CD4-positive, alpha-beta T cell (primary cell): ENCODE results near the gene RPTOR. TPM values are rescaled to one million over a fixed set of nuclear protein-coding genes. Genes with fewer than 3 reads are reported as not detected.

Experiments
- ATAC-seq: fragments of 200-7000 bp; cut with Tn5 transposase; one replicate; pipeline ENCODE4 v1.10.0; 2022; ENCODE audit warnings: mild to moderate bottlenecking; ENCODE audit not compliant: poor library complexity
- CTCF ChIA-PET: fragments of 350-600 bp; sonication (Branson Sonifier 250); formaldehyde crosslinking; loops from one replicate; lab custom pipeline; 2021; ENCODE audit warnings: antibody characterized with exemption, inconsistent platforms; lab: Charles Lee
- POLR2A ChIA-PET: fragments of 350-600 bp; sonication (Branson Sonifier 250); formaldehyde crosslinking; loops from one replicate; lab custom pipeline; 2021; ENCODE audit warnings: antibody characterized with exemption, inconsistent platforms; lab: Charles Lee
- DNase-seq, 14 experiments: peaks; one replicate each; pipeline ENCODE4 v3.0.0-alpha.2; 2013 to 2020; ENCODE audit warnings: mixed read lengths in 2 of 14
- H3K27ac ChIP-seq, 2 donors: one replicate each; pipeline versions ENCODE4 v1.5.1 to v1.7.0; 2013; ENCODE audit warnings: low read length in 2 of 2, low read depth in 1 of 2, mild to moderate bottlenecking in 1 of 2
- H3K27me3 ChIP-seq, 2 experiments: 1 replicate in 1 of 2; 2 replicates in 1 of 2; pipeline versions ENCODE4 v1.6.1 to v1.7.0; 2013; ENCODE audit warnings: low read length in 2 of 2, control low read depth in 1 of 2, mild to moderate bottlenecking in 1 of 2, moderate library complexity in 1 of 2; ENCODE audit not compliant: insufficient read depth in 2 of 2, control insufficient read depth in 1 of 2
- H3K36me3 ChIP-seq: one replicate; pipeline ENCODE4 v1.6.1; 2013; ENCODE audit warnings: low read length, control low read depth; ENCODE audit not compliant: insufficient read depth
- H3K4me1 ChIP-seq: one replicate; pipeline ENCODE4 v1.6.1; 2013; ENCODE audit warnings: low read length, control low read depth; ENCODE audit not compliant: insufficient read depth
- H3K4me3 ChIP-seq: one replicate; pipeline ENCODE4 v1.5.1; 2013; ENCODE audit warnings: mild to moderate bottlenecking, low read length, moderate library complexity
- H3K9me3 ChIP-seq, 2 experiments: 1 replicate in 1 of 2; 2 replicates in 1 of 2; pipeline versions ENCODE4 v1.6.1 to v1.7.0; 2013; ENCODE audit warnings: low read length in 2 of 2, mild to moderate bottlenecking in 2 of 2, control low read depth in 1 of 2, moderate library complexity in 1 of 2; ENCODE audit not compliant: control insufficient read depth in 1 of 2, insufficient read depth in 1 of 2
- H3K27ac Mint-ChIP-seq: one replicate; pipeline ENCODE4 v1.8.0; 2020; ENCODE audit warnings: mixed read lengths
- H3K27me3 Mint-ChIP-seq: one replicate; pipeline ENCODE4 v1.8.0; 2021; ENCODE audit warnings: mixed read lengths
- H3K36me3 Mint-ChIP-seq: one replicate; pipeline ENCODE4 v1.8.0; 2021; ENCODE audit warnings: low read depth, mixed read lengths
- H3K4me1 Mint-ChIP-seq: one replicate; pipeline ENCODE4 v1.8.0; 2021; ENCODE audit warnings: low read depth, mixed read lengths
- H3K4me3 Mint-ChIP-seq: one replicate; pipeline ENCODE4 v1.8.0; 2020; ENCODE audit warnings: mild to moderate bottlenecking, mixed read lengths
- H3K9me3 Mint-ChIP-seq: one replicate; pipeline ENCODE4 v1.8.0; 2020; ENCODE audit warnings: mixed read lengths
- intact Hi-C, 2 experiments: fragments of 100-400 bp; cut with DNase I in 1 of 2; cut with micrococcal nuclease in 1 of 2; formaldehyde crosslinking; loops; one replicate each; pipeline versions ENCODE4 v1.15.1 to v1.9.0; 2023 to 2025; cut with DNase I, micrococcal nuclease
- total RNA-seq, 174 experiments: library from RNA in 2 of 174; stranded (reverse) in 2 of 174; gene quantifications; one replicate each; pipeline ENCODE4 v1.2.3 and lab custom pipeline; 2021 to 2026
- TF ChIP-seq, protein P1 (sequence below): fragments of 200-600 bp; IDR thresholded peaks from one replicate; pipeline ENCODE4 v1.8.0; 2022; ENCODE audit warnings: antibody characterized with exemption, mild to moderate bottlenecking

Gene RPTOR
- total RNA-seq, 2 experiments from 2014 or later, result 45.0 to 47.1 TPM

DNA sequence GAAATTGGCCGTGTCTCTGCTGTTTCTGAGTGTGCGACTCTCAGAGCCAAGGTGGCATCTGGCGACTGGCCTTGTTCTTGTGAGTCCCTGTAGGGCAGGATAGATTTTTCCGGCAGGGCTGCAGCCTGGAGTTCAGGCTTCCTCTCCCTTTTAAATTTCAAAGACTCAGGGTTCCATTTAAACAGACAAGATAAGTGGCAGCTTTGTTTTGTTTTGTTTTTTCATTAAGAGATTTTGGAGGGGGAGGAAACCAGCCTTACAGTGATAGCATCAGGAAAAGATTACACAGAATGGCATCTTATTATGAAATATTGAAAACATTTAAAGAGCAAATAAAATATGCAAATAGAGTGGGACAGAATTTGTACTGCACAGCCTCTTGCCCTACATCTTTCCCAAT, 151.3 kb downstream of the RPTOR start:
- TF ChIP-seq, protein P1, sequence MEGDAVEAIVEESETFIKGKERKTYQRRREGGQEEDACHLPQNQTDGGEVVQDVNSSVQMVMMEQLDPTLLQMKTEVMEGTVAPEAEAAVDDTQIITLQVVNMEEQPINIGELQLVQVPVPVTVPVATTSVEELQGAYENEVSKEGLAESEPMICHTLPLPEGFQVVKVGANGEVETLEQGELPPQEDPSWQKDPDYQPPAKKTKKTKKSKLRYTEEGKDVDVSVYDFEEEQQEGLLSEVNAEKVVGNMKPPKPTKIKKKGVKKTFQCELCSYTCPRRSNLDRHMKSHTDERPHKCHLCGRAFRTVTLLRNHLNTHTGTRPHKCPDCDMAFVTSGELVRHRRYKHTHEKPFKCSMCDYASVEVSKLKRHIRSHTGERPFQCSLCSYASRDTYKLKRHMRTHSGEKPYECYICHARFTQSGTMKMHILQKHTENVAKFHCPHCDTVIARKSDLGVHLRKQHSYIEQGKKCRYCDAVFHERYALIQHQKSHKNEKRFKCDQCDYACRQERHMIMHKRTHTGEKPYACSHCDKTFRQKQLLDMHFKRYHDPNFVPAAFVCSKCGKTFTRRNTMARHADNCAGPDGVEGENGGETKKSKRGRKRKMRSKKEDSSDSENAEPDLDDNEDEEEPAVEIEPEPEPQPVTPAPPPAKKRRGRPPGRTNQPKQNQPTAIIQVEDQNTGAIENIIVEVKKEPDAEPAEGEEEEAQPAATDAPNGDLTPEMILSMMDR, result no peak
- intact Hi-C loops, result no loop called here
- Histone ChIP-seq H3K4me1 (peaks cover 18% of the 10 kb centered on the region), H3K9me3 (no peaks in the 10 kb centered on the region), H3K27ac (no peak overlapping the region), H3K27me3 (no peaks in the 10 kb centered on the region), H3K4me3 (no peak overlapping the region), H3K36me3 (no peaks in the 10 kb centered on the region)
- Mint-ChIP-seq H3K4me3 (no peak overlapping the region), H3K9me3 (peaks cover 6% of the 10 kb centered on the region), H3K4me1 (peaks cover 56% of the 10 kb centered on the region), H3K27ac (peak overlapping the region; percentile 53), H3K36me3 (peaks cover 9% of the 10 kb centered on the region), H3K27me3 (no peaks in the 10 kb centered on the region)
- POLR2A ChIA-PET, result no interaction called here
- DNase-seq, result no peak
- ATAC-seq, result no peak
- CTCF ChIA-PET, result no interaction called here

DNA sequence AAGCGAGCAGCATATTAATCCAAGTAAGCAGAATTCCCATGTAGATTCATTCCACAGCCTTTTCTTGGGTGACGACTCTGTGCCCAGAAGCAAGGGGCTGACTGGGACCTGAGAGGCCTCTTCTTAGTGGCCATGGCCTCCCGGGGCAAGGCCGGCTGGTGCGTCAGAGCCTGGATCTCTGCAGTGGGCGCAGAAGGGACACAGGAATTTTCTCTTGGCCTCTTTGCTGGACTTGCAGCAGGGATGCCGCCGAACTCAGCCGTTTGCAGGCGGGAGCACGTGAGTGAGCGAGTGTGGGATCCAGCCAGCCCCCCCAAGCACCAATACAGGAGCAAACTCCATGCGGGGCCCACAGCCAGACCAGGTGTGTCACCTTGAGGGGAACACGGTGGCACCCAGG, 151.8 kb downstream of the RPTOR start:
- ATAC-seq, result no peak
- DNase-seq, result no peak
- H3K4me3 Mint-ChIP-seq, result no peak overlapping the region
- no peaks in the 10 kb centered on the region for H3K27me3 Mint-ChIP-seq
- H3K4me1 Mint-ChIP-seq, result peaks cover 55% of the 10 kb centered on the region
- intact Hi-C loops, result no loop called here
- Histone ChIP-seq H3K27ac (no peak overlapping the region), H3K9me3 (no peaks in the 10 kb centered on the region), H3K4me1 (peaks cover 18% of the 10 kb centered on the region), H3K36me3 (no peaks in the 10 kb centered on the region), H3K27me3 (no peaks in the 10 kb centered on the region), H3K4me3 (no peak overlapping the region)
- H3K9me3 Mint-ChIP-seq, result peaks cover 4% of the 10 kb centered on the region
- H3K36me3 Mint-ChIP-seq, result peaks cover 7% of the 10 kb centered on the region
- POLR2A ChIA-PET, result no interaction called here
- peak overlapping the region; percentile 53 for H3K27ac Mint-ChIP-seq
- CTCF ChIA-PET, result no interaction called here
- TF ChIP-seq, protein P1, result no peak

DNA sequence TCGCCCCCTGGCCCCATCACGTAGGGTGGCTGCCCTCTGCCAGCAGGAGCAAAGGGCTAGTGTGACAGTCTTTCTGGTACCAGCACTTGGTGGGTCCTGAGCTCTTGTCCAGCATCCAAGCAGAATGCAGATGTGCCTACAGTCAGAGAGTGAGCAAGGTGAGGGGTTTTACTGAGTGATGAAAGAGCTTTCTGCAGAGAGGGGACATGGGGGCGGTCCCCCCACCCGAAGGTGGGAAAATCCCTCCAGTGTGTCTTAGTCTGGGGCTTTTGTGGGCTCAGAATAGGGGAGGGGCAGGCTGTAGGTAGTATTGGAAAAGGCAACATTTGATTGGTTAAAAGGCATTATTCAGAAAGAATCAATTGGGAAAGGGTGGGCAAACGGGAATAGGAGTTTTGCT, 152.3 kb downstream of the RPTOR start:
- H3K27ac Mint-ChIP-seq, result no peak overlapping the region
- no peaks in the 10 kb centered on the region for H3K27me3 Mint-ChIP-seq
- POLR2A ChIA-PET, result no interaction called here
- H3K9me3 ChIP-seq, result no peaks in the 10 kb centered on the region
- H3K27ac ChIP-seq, result no peak overlapping the region
- no peaks in the 10 kb centered on the region for H3K27me3 ChIP-seq
- H3K4me3 ChIP-seq, result no peak overlapping the region
- ATAC-seq, result no peak
- intact Hi-C loops, result no loop called here
- no peak for DNase-seq
- H3K4me1 Mint-ChIP-seq, result peaks cover 54% of the 10 kb centered on the region
- H3K9me3 Mint-ChIP-seq, result peaks cover 4% of the 10 kb centered on the region
- H3K36me3 Mint-ChIP-seq, result peaks cover 5% of the 10 kb centered on the region
- TF ChIP-seq, protein P1, result no peak
- peaks cover 18% of the 10 kb centered on the region for H3K4me1 ChIP-seq
- H3K4me3 Mint-ChIP-seq, result no peak overlapping the region
- CTCF ChIA-PET, result no interaction called here
- no peaks in the 10 kb centered on the region for H3K36me3 ChIP-seq
